Neutrophil (primary cell): ENCODE data around the gene PLEKHA3.

Experiments used
- H3K27ac ChIP-seq: fragments of 200-600 bp; sonication (generic); 2 replicates; pipeline ENCODE4 v1.5.1; 2016; ENCODE audit warnings: mild to moderate bottlenecking, moderate library complexity
- H3K27me3 ChIP-seq: fragments of 200-600 bp; sonication (generic); 2 replicates; pipeline ENCODE4 v1.6.0; 2016; ENCODE audit warnings: mild to moderate bottlenecking
- H3K36me3 ChIP-seq: fragments of 200-600 bp; sonication (generic); 2 replicates; pipeline ENCODE4 v1.5.1; 2017
- H3K4me1 ChIP-seq, 2 experiments: fragments of 200-600 bp in 1 of 2; sonication (generic) in 1 of 2; 1 replicate in 1 of 2; 2 replicates in 1 of 2; pipeline versions ENCODE4 v1.5.1 to v1.6.1; 2013 to 2016; ENCODE audit warnings: low read depth in 1 of 2, low read length in 1 of 2, mild to moderate bottlenecking in 1 of 2, moderate library complexity in 1 of 2; ENCODE audit not compliant: control insufficient read depth in 1 of 2, insufficient read depth in 1 of 2
- H3K4me3 ChIP-seq, 2 experiments: fragments of 200-600 bp in 1 of 2; sonication (generic) in 1 of 2; 1 replicate in 1 of 2; 2 replicates in 1 of 2; pipeline ENCODE4 v1.5.1; 2013 to 2016; ENCODE audit warnings: low read depth in 1 of 2, low read length in 1 of 2, mild to moderate bottlenecking in 1 of 2, moderate library complexity in 1 of 2
- H3K9me3 ChIP-seq: fragments of 200-600 bp; sonication (generic); 2 replicates; pipeline ENCODE4 v1.5.1; 2016
- TF ChIP-seq, protein P1 (sequence below): fragments of 200-600 bp; sonication (generic); IDR thresholded peaks from 2 replicates; pipeline ENCODE4 v1.5.1; 2016; ENCODE audit warnings: antibody characterized with exemption

PLEKHA3 gene

DNA sequence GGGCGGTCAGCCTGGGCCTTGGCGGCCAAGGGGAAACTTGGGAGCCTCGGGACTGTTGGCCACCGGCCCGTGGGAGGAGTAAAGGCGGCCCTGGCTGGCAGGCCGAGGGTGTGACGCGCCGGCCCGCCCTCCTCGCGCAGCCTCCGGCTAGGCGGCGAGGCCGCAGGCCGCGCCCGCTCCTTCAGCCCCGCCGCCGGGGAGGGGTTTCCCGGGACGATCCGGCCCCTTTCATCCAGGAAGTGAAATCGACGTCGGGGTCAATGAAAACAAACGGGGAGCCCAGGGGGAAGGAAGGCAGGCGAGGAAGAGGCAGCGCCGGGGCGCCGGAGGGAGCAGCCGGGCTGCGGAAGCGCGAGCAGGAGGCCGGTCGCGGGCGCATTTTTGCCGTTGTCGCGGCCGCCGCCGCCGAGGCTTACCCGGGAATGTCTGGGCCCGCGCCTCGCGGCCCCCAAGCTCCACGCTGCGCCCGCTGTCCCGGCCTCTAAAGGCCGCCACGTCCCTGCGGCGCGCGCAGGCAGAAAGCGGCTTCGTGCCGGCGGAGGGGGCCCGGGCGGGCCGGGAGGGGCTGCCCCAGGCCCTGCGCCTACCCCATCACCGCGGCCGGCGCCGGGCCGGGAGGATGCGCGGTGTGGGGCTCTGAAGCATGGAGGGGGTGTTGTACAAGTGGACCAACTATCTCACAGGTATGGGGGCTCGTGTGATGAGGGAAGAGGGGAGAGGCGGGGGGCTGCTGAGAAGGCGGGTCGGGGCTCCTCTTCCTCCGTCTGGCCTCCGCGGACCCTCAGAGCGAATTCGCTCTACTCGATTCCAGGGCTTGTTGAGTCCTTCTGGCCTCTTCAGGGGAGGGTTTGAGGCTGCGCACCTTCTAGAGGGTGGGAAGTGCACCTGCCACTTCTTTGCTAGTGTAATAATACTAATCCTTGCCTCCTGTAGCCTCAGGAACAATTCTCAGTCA is at the start of gene PLEKHA3:
Gene PLEKHA3 (plus strand): TSS at position 231 of the 955 bp plus-strand sequence. CDS start 413 bp downstream, at position 644.
- Histone ChIP-seq H3K4me1 (peaks cover 43 to 47% of the 10 kb centered on the region in 2 experiments), H3K9me3 (no peaks in the 10 kb centered on the region), H3K4me3 (peak within 1 kb of the TSS; percentile 83 to 99), H3K27me3 (no peaks in the 10 kb centered on the region), H3K27ac (peak within 1 kb of the TSS; percentile 92), H3K36me3 (no peaks in the 10 kb centered on the region)
- TF ChIP-seq, protein P1, sequence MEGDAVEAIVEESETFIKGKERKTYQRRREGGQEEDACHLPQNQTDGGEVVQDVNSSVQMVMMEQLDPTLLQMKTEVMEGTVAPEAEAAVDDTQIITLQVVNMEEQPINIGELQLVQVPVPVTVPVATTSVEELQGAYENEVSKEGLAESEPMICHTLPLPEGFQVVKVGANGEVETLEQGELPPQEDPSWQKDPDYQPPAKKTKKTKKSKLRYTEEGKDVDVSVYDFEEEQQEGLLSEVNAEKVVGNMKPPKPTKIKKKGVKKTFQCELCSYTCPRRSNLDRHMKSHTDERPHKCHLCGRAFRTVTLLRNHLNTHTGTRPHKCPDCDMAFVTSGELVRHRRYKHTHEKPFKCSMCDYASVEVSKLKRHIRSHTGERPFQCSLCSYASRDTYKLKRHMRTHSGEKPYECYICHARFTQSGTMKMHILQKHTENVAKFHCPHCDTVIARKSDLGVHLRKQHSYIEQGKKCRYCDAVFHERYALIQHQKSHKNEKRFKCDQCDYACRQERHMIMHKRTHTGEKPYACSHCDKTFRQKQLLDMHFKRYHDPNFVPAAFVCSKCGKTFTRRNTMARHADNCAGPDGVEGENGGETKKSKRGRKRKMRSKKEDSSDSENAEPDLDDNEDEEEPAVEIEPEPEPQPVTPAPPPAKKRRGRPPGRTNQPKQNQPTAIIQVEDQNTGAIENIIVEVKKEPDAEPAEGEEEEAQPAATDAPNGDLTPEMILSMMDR: peak; percentile 33

DNA sequence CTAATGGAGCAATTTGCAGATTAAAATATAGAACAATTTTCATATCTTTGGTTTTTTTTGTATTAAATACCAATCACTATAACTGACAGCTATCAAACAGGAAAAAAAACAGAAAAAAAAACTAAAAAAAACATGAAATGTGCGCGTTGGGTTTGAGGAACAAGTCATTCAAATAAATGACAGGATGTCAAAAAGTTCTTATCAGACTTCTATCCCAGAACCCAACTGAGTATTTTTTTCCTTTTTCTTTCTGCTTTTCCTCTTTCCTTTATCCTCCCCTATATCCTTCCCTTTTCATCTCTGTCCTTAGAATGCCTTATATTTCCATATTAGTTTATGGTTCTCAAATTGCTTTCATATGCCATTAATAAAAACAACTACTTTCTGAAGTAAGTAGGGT is 43.6 kb upstream of the PLEKHA3 start:
- Histone ChIP-seq H3K27ac (no peak overlapping the region), H3K36me3 (peaks cover 37% of the 10 kb centered on the region), H3K9me3 (no peaks in the 10 kb centered on the region), H3K4me3 (no peak overlapping the region), H3K27me3 (no peaks in the 10 kb centered on the region), H3K4me1 (no peaks in the 10 kb centered on the region)
- TF ChIP-seq, protein P1: no peak

DNA sequence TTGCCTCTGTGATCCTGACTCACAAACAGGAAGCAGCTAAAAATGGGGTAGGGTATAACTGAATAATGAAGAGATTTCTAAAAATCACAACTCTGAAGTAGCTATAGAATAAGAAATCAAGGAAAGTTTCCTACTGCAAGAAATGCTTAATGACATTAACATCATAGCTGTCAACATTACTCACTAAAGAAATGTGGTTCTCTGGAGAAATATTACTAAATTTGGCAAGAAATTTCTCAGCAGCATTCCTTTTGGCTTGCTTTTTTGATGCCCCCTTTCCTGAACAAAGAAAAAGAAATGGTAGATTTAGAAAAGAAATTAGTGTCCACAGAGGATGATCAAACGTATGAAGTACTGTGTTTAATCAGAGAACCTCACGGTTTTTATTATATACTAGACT is 38.8 kb upstream of the PLEKHA3 start:
- H3K27ac ChIP-seq: no peak overlapping the region
- H3K4me1 ChIP-seq: no peaks in the 10 kb centered on the region
- H3K9me3 ChIP-seq: no peaks in the 10 kb centered on the region
- TF ChIP-seq, protein P1: no peak
- H3K27me3 ChIP-seq: no peaks in the 10 kb centered on the region
- no peak overlapping the region for H3K4me3 ChIP-seq
- H3K36me3 ChIP-seq: peaks cover 23% of the 10 kb centered on the region

DNA sequence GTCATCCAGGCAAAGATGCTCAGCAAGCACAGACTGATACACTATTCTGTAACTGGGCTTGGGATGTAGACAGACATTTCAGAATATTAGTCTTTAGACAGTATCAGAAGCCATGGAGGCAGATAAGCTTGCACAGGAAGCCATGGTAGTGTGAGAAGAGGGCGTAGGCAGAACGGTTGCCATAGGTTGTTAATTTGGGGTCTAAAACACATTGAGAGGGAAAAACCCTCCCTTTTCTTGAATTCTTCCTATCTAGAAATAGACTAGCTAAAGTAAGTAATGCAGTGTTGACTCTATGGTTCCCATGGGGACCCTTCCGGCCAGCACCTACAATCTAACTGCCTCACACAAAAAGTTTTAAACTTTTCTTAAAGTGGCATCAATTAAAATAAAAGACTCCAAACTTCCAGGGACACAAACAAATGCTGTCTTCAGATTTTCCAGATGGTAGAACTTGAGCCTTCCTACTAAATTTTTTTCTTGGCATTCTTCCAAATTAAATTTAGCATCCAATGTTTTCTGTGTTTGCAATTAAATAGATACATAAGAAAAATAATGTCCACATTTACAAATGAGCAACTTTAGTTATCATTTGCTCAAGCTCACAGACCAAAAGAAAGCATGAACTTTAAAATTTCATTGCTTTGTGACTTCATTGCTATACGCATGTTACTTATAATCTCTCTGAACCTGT is 31.1 kb upstream of the PLEKHA3 start:
- Histone ChIP-seq H3K4me1 (peaks cover 16 to 19% of the 10 kb centered on the region in 2 experiments), H3K9me3 (no peaks in the 10 kb centered on the region), H3K27ac (no peak overlapping the region), H3K27me3 (no peaks in the 10 kb centered on the region), H3K36me3 (peaks cover 6% of the 10 kb centered on the region), H3K4me3 (no peak overlapping the region)
- TF ChIP-seq, protein P1: no peak

DNA sequence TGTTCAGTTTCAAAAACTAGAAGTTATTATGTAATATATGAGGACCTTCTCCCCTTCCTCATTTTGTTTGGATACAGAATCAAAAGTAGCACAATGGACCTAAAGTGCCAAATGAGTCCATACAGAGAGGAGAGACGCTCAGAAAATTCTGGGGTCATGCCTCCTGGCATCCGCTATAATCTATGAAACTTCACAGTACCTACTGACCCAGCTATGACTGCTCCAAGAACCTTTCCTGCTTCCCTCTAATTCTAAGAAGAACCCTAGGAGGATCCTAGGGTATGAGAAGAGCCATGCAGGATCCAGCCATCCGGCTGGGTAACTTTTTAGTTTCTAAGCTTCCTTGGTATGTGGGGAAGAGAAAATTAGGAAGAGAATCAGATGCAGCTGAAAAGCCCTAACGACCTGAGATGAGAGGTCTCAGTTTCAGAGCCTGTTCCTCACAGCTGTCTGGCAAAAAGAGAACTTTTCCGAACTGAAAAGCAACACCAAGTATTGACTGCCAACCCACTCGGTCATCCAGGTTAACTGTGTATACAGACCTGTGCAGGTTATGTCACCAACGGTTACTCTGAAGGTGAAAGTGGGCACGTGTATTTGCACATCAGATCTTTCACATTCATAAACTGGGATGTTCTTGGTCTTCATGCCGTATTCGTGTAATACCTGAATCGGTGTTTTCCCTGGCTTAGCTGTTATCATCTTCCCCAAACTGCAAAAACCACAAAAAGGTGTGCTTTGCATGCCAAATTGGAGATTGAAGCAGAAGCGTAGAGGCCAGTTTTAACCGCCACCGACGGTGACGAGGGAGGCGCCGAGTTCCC is 30.3 kb upstream of the PLEKHA3 start:
- H3K27me3 ChIP-seq: no peaks in the 10 kb centered on the region
- peaks cover 16 to 19% of the 10 kb centered on the region in 2 experiments for H3K4me1 ChIP-seq
- TF ChIP-seq, protein P1: no peak
- H3K27ac ChIP-seq: peak overlapping the region; percentile 90
- H3K4me3 ChIP-seq: peak overlapping the region; percentile 86 to 90
- no peaks in the 10 kb centered on the region for H3K9me3 ChIP-seq
- H3K36me3 ChIP-seq: no peaks in the 10 kb centered on the region
